ENCODE measurements around the gene LGR6. TPM values are rescaled to one million over a fixed set of nuclear protein-coding genes. Genes with fewer than 3 reads are reported as not detected.

The LGR6 gene
- total and polyA plus RNA-seq, 2 of the 8 experiments (the other 6 are each of a cell fraction or from before 2014, with no cell fraction given), result 0.50 to 1.0 TPM

DNA sequence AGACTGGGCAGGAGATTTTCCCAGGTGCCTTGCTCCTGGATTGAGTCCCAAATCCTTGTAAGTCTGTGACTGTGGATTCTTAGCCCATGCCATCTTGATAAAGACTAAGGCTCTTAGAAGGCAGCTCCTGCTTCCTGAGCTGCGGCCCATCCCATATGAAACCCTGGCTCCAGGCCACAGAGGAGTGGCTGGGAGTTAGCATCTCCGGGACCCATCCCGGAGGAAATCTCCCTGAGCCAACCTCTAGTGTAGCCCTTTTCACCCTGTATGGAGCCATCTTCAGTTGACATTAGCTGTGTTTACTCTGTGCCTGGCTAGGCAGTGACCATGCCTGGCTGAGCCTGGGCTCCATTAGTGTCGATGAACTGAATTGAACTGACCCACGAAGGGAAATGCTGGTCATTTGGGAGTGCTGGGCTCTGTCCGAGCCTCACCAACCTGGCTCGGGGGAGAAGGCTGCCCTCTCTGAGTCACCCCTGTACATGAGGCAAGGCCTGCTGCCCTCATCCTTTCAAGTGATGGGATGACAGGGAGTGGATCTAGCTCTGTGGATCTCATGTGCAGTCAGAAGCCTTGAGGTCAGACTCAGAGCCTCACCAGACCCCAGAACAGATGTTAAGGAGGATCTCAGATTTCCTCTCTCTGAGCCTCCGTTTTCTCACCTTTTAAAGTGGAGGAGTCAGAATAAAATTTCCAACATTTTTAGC is 37.5 kb downstream of the LGR6 start:
- Histone ChIP-seq H3K4me3 (ENCODE audit: extremely low read depth in 1 of 4, insufficient read depth in 2 of 4, low read depth in 3 of 4, low read length in 4 of 4) (no peak overlapping the region), H4K91ac (replicated peaks; ENCODE audit: insufficient read length, low read length) (no peak overlapping the region), H3K9me3 (ENCODE audit: insufficient read depth in 2 of 2, low read depth in 1 of 2, low read length in 1 of 2) (no peaks in the 10 kb centered on the region), H2AK5ac (ENCODE audit: low read depth, low read length) (no peak overlapping the region), H3K36me3 (ENCODE audit: control insufficient read depth in 2 of 4, insufficient read depth in 4 of 4, low read length in 3 of 4) (no peaks in the 10 kb centered on the region), H3K79me1 (ENCODE audit: low read depth, low read length) (no peaks in the 10 kb centered on the region), H3K18ac (ENCODE audit: extremely low read depth, low read length) (no peak overlapping the region), H3K56ac (replicated peaks; ENCODE audit: insufficient read length, low read depth, low read length) (no peak overlapping the region), H3K27me3 (replicated peaks in 1 of 4; ENCODE audit: control insufficient read depth in 3 of 4, extremely low read depth in 1 of 4, insufficient read depth in 3 of 4, low read length in 3 of 4) (no peaks in the 10 kb centered on the region; a peak in 1 of 7 replicates), H3K4ac (replicated peaks; ENCODE audit: insufficient read length, low read depth, low read length) (no peak overlapping the region), H4K5ac (ENCODE audit: insufficient read length, low read depth, low read length) (no peak overlapping the region), H3K9ac (replicated peaks in 1 of 4; ENCODE audit: extremely low read depth in 1 of 4, low read depth in 3 of 4, low read length in 3 of 4) (no peak overlapping the region), H2AFZ (ENCODE audit: low read length) (no peak overlapping the region), H3K79me2 (ENCODE audit: control insufficient read depth in 1 of 2, insufficient read depth in 2 of 2, low read length in 2 of 2) (no peaks in the 10 kb centered on the region), H2BK20ac (ENCODE audit: low read length) (no peak overlapping the region), H3K14ac (ENCODE audit: insufficient read length) (no peak overlapping the region), H3K4me1 (replicated peaks in 1 of 4; ENCODE audit: control insufficient read depth in 3 of 4, insufficient read depth in 4 of 4, low read length in 3 of 4) (peaks cover 0 to 5% (median under 1%) of the 10 kb centered on the region in 4 experiments; a peak in 2 of 7 replicates), H4K8ac (ENCODE audit: extremely low read depth, insufficient read depth, low read length) (no peak overlapping the region; the same call in 1 of the 2 replicates), H2BK15ac (ENCODE audit: low read length) (no peak overlapping the region; the same call in 1 of the 2 replicates), H3K23ac (ENCODE audit: insufficient read length) (no peak overlapping the region), H2BK5ac (ENCODE audit: low read depth, low read length) (no peak overlapping the region), H3K4me2 (ENCODE audit: insufficient read depth in 1 of 2, low read depth in 2 of 2, low read length in 2 of 2) (no peak overlapping the region), H4K20me1 (replicated peaks in 1 of 2; ENCODE audit: control insufficient read depth in 1 of 2, insufficient read depth in 2 of 2, low read length in 2 of 2) (no peaks in the 10 kb centered on the region), H2BK12ac (ENCODE audit: low read depth, low read length) (no peak overlapping the region), H3K27ac (ENCODE audit: low read depth, low read length) (no peak overlapping the region), H3K23me2 (ENCODE audit: low read depth, low read length) (no peaks in the 10 kb centered on the region), H2BK120ac (replicated peaks; ENCODE audit: low read depth, low read length) (no peak overlapping the region)
- FAIRE-seq (no peak), DNase-seq (ENCODE audit: low read depth in 1 of 2, low spot score in 2 of 2) (no peak)
- TF ChIP-seq, protein P1, sequence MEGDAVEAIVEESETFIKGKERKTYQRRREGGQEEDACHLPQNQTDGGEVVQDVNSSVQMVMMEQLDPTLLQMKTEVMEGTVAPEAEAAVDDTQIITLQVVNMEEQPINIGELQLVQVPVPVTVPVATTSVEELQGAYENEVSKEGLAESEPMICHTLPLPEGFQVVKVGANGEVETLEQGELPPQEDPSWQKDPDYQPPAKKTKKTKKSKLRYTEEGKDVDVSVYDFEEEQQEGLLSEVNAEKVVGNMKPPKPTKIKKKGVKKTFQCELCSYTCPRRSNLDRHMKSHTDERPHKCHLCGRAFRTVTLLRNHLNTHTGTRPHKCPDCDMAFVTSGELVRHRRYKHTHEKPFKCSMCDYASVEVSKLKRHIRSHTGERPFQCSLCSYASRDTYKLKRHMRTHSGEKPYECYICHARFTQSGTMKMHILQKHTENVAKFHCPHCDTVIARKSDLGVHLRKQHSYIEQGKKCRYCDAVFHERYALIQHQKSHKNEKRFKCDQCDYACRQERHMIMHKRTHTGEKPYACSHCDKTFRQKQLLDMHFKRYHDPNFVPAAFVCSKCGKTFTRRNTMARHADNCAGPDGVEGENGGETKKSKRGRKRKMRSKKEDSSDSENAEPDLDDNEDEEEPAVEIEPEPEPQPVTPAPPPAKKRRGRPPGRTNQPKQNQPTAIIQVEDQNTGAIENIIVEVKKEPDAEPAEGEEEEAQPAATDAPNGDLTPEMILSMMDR (IDR thresholded peaks at IDR 0.05; ENCODE audit: control extremely low read depth in 1 of 3, insufficient read depth in 1 of 3, low read depth in 1 of 3, low read length in 3 of 3), result no peak
- no peak for TF ChIP-seq YY1 (IDR thresholded peaks at IDR 0.05; ENCODE audit: low read depth, low read length)
- no peak for TF ChIP-seq SIN3A (conservative IDR thresholded peaks at IDR 0.05 in 1 of 2, IDR thresholded peaks at IDR 0.05 in 1 of 2; ENCODE audit: low read depth in 1 of 2, low read length in 2 of 2)
- WGBS, 2 experiments (ENCODE audit: extremely low coverage in 1 of 2, insufficient coverage in 1 of 2, insufficient read length in 1 of 2, insufficient replicate concordance in 2 of 2, low coverage in 1 of 2, low lambda C conversion rate in 2 of 2, missing lambda C conversion rate in 1 of 2), result 84% methylated on average over 8 of the region's 8 CpGs; no CpG with 5 or more reads in 1 of the 2 experiments
- ChIA-PET POLR2A (ENCODE audit: partially characterized antibody) (interaction anchor here (1.1 kb wide), 1 partner anchor 18 kb away, joined by 3 read pairs; no protein-coding TSS in a partner anchor), CTCF (ENCODE audit: partially characterized antibody) (interaction anchor here (1.0 to 11.3 kb wide), 5 partner anchors 9 to 86 kb away, joined by 3 to 150 read pairs (median 5); no protein-coding TSS in a partner anchor)
